ENCODE results near the gene ADAMTS2.

Gene ADAMTS2

GRCh38 chr5:179194941-179195381 is 150.3 kb downstream of the ADAMTS2 start:
- no peak for DNase-seq (ENCODE audit: low read depth in 2 of 2)

GRCh38 chr5:179194201-179194910 is 150.9 kb downstream of the ADAMTS2 start:
- no peak for DNase-seq (ENCODE audit: low read depth in 2 of 2)

- no peak for DNase-seq (ENCODE audit: low read depth in 2 of 2)
These were observed 151.5 kb downstream of the ADAMTS2 start for GRCh38 chr5:179193746-179194145.

GRCh38 chr5:179192891-179193470 is 152.3 kb downstream of the ADAMTS2 start:
- no peak for DNase-seq (ENCODE audit: low read depth in 2 of 2)

- no peak for DNase-seq (ENCODE audit: low read depth in 2 of 2)
These were observed 152.9 kb downstream of the ADAMTS2 start for GRCh38 chr5:179192185-179192890.

- no peak for DNase-seq (ENCODE audit: low read depth in 2 of 2)
These were observed 153.6 kb downstream of the ADAMTS2 start for GRCh38 chr5:179191506-179192184.

GRCh38 chr5:179190851-179191505 is 154.3 kb downstream of the ADAMTS2 start:
- DNase-seq (ENCODE audit: low read depth in 2 of 2), result no peak

- no peak for DNase-seq (ENCODE audit: low read depth in 2 of 2)
These were observed 156.6 kb downstream of the ADAMTS2 start for GRCh38 chr5:179188636-179189035.

GRCh38 chr5:179187681-179188575 is 157.3 kb downstream of the ADAMTS2 start:
- no peak for DNase-seq (ENCODE audit: low read depth in 2 of 2)

- no peak for DNase-seq (ENCODE audit: low read depth in 2 of 2)
These were observed 158.0 kb downstream of the ADAMTS2 start for GRCh38 chr5:179187229-179187678.

- no peak for DNase-seq (ENCODE audit: low read depth in 2 of 2)
These were observed 158.5 kb downstream of the ADAMTS2 start for GRCh38 chr5:179186801-179187200.

GRCh38 chr5:179185941-179186411 is 159.3 kb downstream of the ADAMTS2 start:
- no peak for DNase-seq (ENCODE audit: low read depth in 2 of 2)

GRCh38 chr5:179185256-179185940 is 159.9 kb downstream of the ADAMTS2 start:
- no peak for DNase-seq (ENCODE audit: low read depth in 2 of 2)

- no peak for DNase-seq (ENCODE audit: low read depth in 2 of 2)
These were observed 160.7 kb downstream of the ADAMTS2 start for GRCh38 chr5:179184521-179185050.

- no peak for DNase-seq (ENCODE audit: low read depth in 2 of 2)
These were observed 161.8 kb downstream of the ADAMTS2 start for GRCh38 chr5:179183481-179183880.

- no peak for DNase-seq (ENCODE audit: low read depth in 2 of 2)
These were observed 162.7 kb downstream of the ADAMTS2 start for GRCh38 chr5:179182601-179183000.

GRCh38 chr5:179181988-179182387 is 163.3 kb downstream of the ADAMTS2 start:
- no peak for DNase-seq (ENCODE audit: low read depth in 2 of 2)

- DNase-seq (ENCODE audit: low read depth in 2 of 2), result no peak
These were observed 164.2 kb downstream of the ADAMTS2 start for GRCh38 chr5:179180921-179181645.

- no peak for DNase-seq (ENCODE audit: low read depth in 2 of 2)
These were observed 165.1 kb downstream of the ADAMTS2 start for GRCh38 chr5:179180061-179180610.

Data from activated CD4-positive, alpha-beta T cell treated with anti-CD3 and anti-CD28 coated beads for 24 hours (primary cell).